Measurements from ENCODE around the gene FBXO4. TPM values are rescaled to one million over a fixed set of nuclear protein-coding genes. Genes with fewer than 3 reads are reported as not detected.

The FBXO4 gene
- total and polyA plus RNA-seq, 12 donors, result 3.1 to 12.2 (median 5.3) TPM

- H3K4me1 ChIP-seq, result peaks cover 0 to 65% (median 37%) of the 10 kb centered on the region in 9 donors
- no peaks in the 10 kb centered on the region for H3K27me3 ChIP-seq
- peaks cover 0 to 76% (median 34%) of the 10 kb centered on the region in 9 donors for H3K36me3 ChIP-seq
- 78 to 79% methylated on average over 4 of the region's 4 CpGs for WGBS, 2 donors
- DNase-seq (no peak), ATAC-seq (peak in 3 of 8 donors; percentile 23 to 53 (median 36))
- no peak overlapping the region for H3K4me3 ChIP-seq
- no peak for TF ChIP-seq CTCF (IDR thresholded peaks at IDR 0.05)
- H3K9me3 ChIP-seq, result no peaks in the 10 kb centered on the region
- intact Hi-C loops (cut with DNase I), result loop anchor here in 4 of 10 donors (5.0 to 10.0 kb wide), 3 partner anchors 36 to 1216 kb away; partner anchors contain the start of genes OXCT1 (in 2 of the 4) and ZNF131 (in 1 of the 4)
- H3K27ac ChIP-seq, result peak overlapping the region; percentile 9 to 89 (median 77)
These were observed 16.6 kb upstream of the FBXO4 start for GRCh38 chr5:41908374-41909079.

GRCh38 chr5:41918105-41918504 lies 7.0 kb upstream of the FBXO4 start:
- Histone ChIP-seq H3K9me3 (no peaks in the 10 kb centered on the region), H3K4me1 (peaks cover 0 to 14% (median 0%) of the 10 kb centered on the region in 9 donors), H3K27ac (no peak overlapping the region), H3K4me3 (no peak overlapping the region), H3K36me3 (peaks cover 0 to 96% (median 53%) of the 10 kb centered on the region in 9 donors), H3K27me3 (no peaks in the 10 kb centered on the region)
- WGBS, 2 donors, result 77 to 79% methylated on average over 2 of the region's 2 CpGs
- no peak for TF ChIP-seq CTCF (IDR thresholded peaks at IDR 0.05)
- DNase-seq, result no peak
- intact Hi-C loops (cut with DNase I), result loop anchor here in 2 of 10 donors (5.0 to 10.0 kb wide), 2 partner anchors 53 to 61 kb away; no protein-coding TSS in a partner anchor
- no peak for ATAC-seq

- Histone ChIP-seq H3K4me1 (peaks cover 0 to 31% (median 10%) of the 10 kb centered on the region in 9 donors), H3K27me3 (no peaks in the 10 kb centered on the region), H3K36me3 (peaks cover 0 to 68% (median 32%) of the 10 kb centered on the region in 9 donors), H3K4me3 (no peak overlapping the region), H3K27ac (no peak overlapping the region), H3K9me3 (no peaks in the 10 kb centered on the region)
- 94 to 99% methylated on average over 1 of the region's 1 CpG for WGBS, 2 donors
- ATAC-seq, result no peak
- intact Hi-C loops (cut with DNase I), result loop anchor here in 2 of 10 donors (5.0 to 10.0 kb wide), 3 partner anchors 64 to 734 kb away; no protein-coding TSS in a partner anchor
- DNase-seq, result no peak
- TF ChIP-seq CTCF (IDR thresholded peaks at IDR 0.05), result no peak
These were observed 3.9 kb upstream of the FBXO4 start for GRCh38 chr5:41921166-41921565.

GRCh38 chr5:41921874-41922273 lies 3.2 kb upstream of the FBXO4 start:
- Histone ChIP-seq H3K27me3 (no peaks in the 10 kb centered on the region), H3K4me1 (peaks cover 0 to 35% (median 14%) of the 10 kb centered on the region in 9 donors), H3K9me3 (no peaks in the 10 kb centered on the region), H3K36me3 (peaks cover 0 to 61% (median 30%) of the 10 kb centered on the region in 9 donors), H3K27ac (peak overlapping the region in 1 of 10 donors; percentile 7), H3K4me3 (no peak overlapping the region)
- ATAC-seq, result no peak
- WGBS, 2 donors, result 47 to 53% methylated on average over 1 of the region's 1 CpG
- no peak for TF ChIP-seq CTCF (IDR thresholded peaks at IDR 0.05)
- intact Hi-C loops (cut with DNase I), result loop anchor here in 2 of 10 donors (5.0 to 10.0 kb wide), 3 partner anchors 65 to 733 kb away; no protein-coding TSS in a partner anchor
- no peak for DNase-seq

Data from heart right ventricle (tissue), 16 donors.